Esophagus muscularis mucosa (tissue), 4 donors: ENCODE results near the gene ADD3. TPM values are rescaled to one million over a fixed set of nuclear protein-coding genes. Genes with fewer than 3 reads are reported as not detected.

Source experiments
- DNase-seq: peaks from one replicate; pipeline ENCODE4 v3.0.0-alpha.2; 2017; ENCODE audit errors: extremely low spot score
- H3K27ac ChIP-seq, 4 donors: fragments of 200-600 bp; sonication (generic); replicated peaks in 1 of 4; 1 replicate in 3 of 4; 2 replicates in 1 of 4; pipeline ENCODE4 v1.5.1; 2016 to 2019; ENCODE audit warnings: mild to moderate bottlenecking in 1 of 4
- H3K27me3 ChIP-seq, 4 donors: fragments of 200-600 bp; sonication (generic); one replicate each; pipeline versions ENCODE4 v1.5.1 to v1.6.0; 2016 to 2019
- H3K36me3 ChIP-seq, 4 donors: fragments of 200-600 bp; sonication (generic); one replicate each; pipeline ENCODE4 v1.5.1; 2016 to 2019
- H3K4me1 ChIP-seq, 4 donors: fragments of 200-600 bp; sonication (generic); one replicate each; pipeline ENCODE4 v1.5.1; 2016 to 2019
- H3K4me3 ChIP-seq, 4 donors: fragments of 200-600 bp; sonication (generic); 1 replicate in 2 of 4; 2 replicates in 2 of 4; pipeline ENCODE4 v1.5.1; 2016 to 2019; ENCODE audit warnings: mild to moderate bottlenecking in 4 of 4, moderate library complexity in 1 of 4
- H3K9me3 ChIP-seq, 4 donors: fragments of 200-600 bp; sonication (generic); 1 replicate in 3 of 4; 2 replicates in 1 of 4; pipeline ENCODE4 v1.5.1; 2016 to 2019
- CTCF ChIP-seq, 3 experiments: fragments of 200-600 bp in 2 of 3; fragments of 450-650 bp in 1 of 3; sonication (generic) in 2 of 3; IDR thresholded peaks; one replicate each; pipeline ENCODE4 v1.5.1; 2017 to 2019; ENCODE audit warnings: antibody characterized with exemption in 3 of 3, mild to moderate bottlenecking in 2 of 3, moderate library complexity in 1 of 3
- EP300 ChIP-seq: sonication (generic); formaldehyde crosslinking; IDR thresholded peaks from one replicate; pipeline ENCODE4 v1.6.1; 2017; ENCODE audit warnings: antibody characterized with exemption
- POLR2A ChIP-seq: fragments of 450-650 bp; IDR thresholded peaks from one replicate; pipeline ENCODE4 v1.6.1; 2017; ENCODE audit warnings: antibody characterized with exemption, moderate library complexity, mild to moderate bottlenecking, low read depth
- POLR2AphosphoS5 ChIP-seq, 2 donors: sonication (generic); formaldehyde crosslinking; IDR thresholded peaks; one replicate each; pipeline ENCODE4 v1.6.1; 2017; ENCODE audit warnings: antibody characterized with exemption in 2 of 2
- WGBS: methylation state at CpG from one replicate; pipeline ENCODE4 v1.1.5; 2018; 5-methylcytosine and 5-hydroxymethylcytosine counted together
- intact Hi-C: fragments of 100-400 bp; cut with DNase I; formaldehyde crosslinking; loops from one replicate; pipeline ENCODE4 v1.15.1; 2023
- total RNA-seq, 4 donors: library from RNA; depleted of rRNA; stranded (reverse); fragments of >200 nt; gene quantifications; one replicate each; pipeline versions ENCODE4 v1.1.0 to v1.2.1, GENCODE V29; 2016

The ADD3 gene
- total RNA-seq, 4 donors from 2014 or later: 60.1 to 228 (median 99.2) TPM

GRCh38 chr10:110036640-110037039 is 28.9 kb downstream of the ADD3 start:
- intact Hi-C loops: no loop called here
- H3K4me1 ChIP-seq: peaks cover 30 to 44% (median 37%) of the 10 kb centered on the region in 4 donors
- H3K4me3 ChIP-seq: no peak overlapping the region
- no peak for TF ChIP-seq POLR2A
- TF ChIP-seq POLR2AphosphoS5 (IDR thresholded peaks at IDR 0.05): no peak
- TF ChIP-seq CTCF (IDR thresholded peaks at IDR 0.05): no peak
- TF ChIP-seq EP300: no peak
- no peak overlapping the region for H3K27ac ChIP-seq
- H3K36me3 ChIP-seq: no peaks in the 10 kb centered on the region
- no peaks in the 10 kb centered on the region for H3K9me3 ChIP-seq
- 91% methylated on average over 3 of the region's 3 CpGs for WGBS
- no peaks in the 10 kb centered on the region for H3K27me3 ChIP-seq
- no peak for DNase-seq

- DNase-seq: no peak
- no peaks in the 10 kb centered on the region for H3K36me3 ChIP-seq
- no peaks in the 10 kb centered on the region for H3K27me3 ChIP-seq
- H3K9me3 ChIP-seq: no peaks in the 10 kb centered on the region
- intact Hi-C loops: no loop called here
- TF ChIP-seq CTCF (IDR thresholded peaks at IDR 0.05): no peak
- no peak for TF ChIP-seq EP300
- TF ChIP-seq POLR2AphosphoS5 (IDR thresholded peaks at IDR 0.05): no peak
- TF ChIP-seq POLR2A: no peak
- no peak overlapping the region for H3K27ac ChIP-seq
- H3K4me1 ChIP-seq: peaks cover 5 to 22% (median 13%) of the 10 kb centered on the region in 4 donors
- no peak overlapping the region for H3K4me3 ChIP-seq
Observed at GRCh38 chr10:110039254-110039653, 31.5 kb downstream of the ADD3 start.

- TF ChIP-seq CTCF (IDR thresholded peaks at IDR 0.05) (no peak), POLR2AphosphoS5 (IDR thresholded peaks at IDR 0.05) (no peak), POLR2A (no peak), EP300 (no peak)
- intact Hi-C loops: no loop called here
- Histone ChIP-seq H3K4me3 (no peak overlapping the region), H3K36me3 (no peaks in the 10 kb centered on the region), H3K4me1 (peaks cover 5 to 18% (median 10%) of the 10 kb centered on the region in 4 donors), H3K9me3 (no peaks in the 10 kb centered on the region), H3K27me3 (no peaks in the 10 kb centered on the region), H3K27ac (no peak overlapping the region)
- WGBS: 100% methylated on average over 1 of the region's 1 CpG
- DNase-seq: no peak
Observed at GRCh38 chr10:110040108-110040507, 32.3 kb downstream of the ADD3 start.

- Histone ChIP-seq H3K27ac (no peak overlapping the region), H3K4me1 (peaks cover 5 to 21% (median 9%) of the 10 kb centered on the region in 4 donors), H3K27me3 (no peaks in the 10 kb centered on the region), H3K9me3 (no peaks in the 10 kb centered on the region), H3K4me3 (no peak overlapping the region), H3K36me3 (no peaks in the 10 kb centered on the region)
- TF ChIP-seq EP300 (no peak), POLR2A (no peak), POLR2AphosphoS5 (IDR thresholded peaks at IDR 0.05) (no peak), CTCF (IDR thresholded peaks at IDR 0.05) (no peak)
- 93% methylated on average over 9 of the region's 9 CpGs for WGBS
- DNase-seq: no peak
- intact Hi-C loops: no loop called here
Observed at GRCh38 chr10:110040767-110041478, 33.1 kb downstream of the ADD3 start.

- Histone ChIP-seq H3K4me1 (peaks cover 5 to 21% (median 9%) of the 10 kb centered on the region in 4 donors), H3K27ac (no peak overlapping the region), H3K27me3 (no peaks in the 10 kb centered on the region), H3K4me3 (no peak overlapping the region), H3K9me3 (no peaks in the 10 kb centered on the region), H3K36me3 (no peaks in the 10 kb centered on the region)
- TF ChIP-seq POLR2A: no peak
- TF ChIP-seq POLR2AphosphoS5 (IDR thresholded peaks at IDR 0.05): no peak
- no peak for TF ChIP-seq EP300
- no peak for TF ChIP-seq CTCF (IDR thresholded peaks at IDR 0.05)
- 83% methylated on average over 3 of the region's 3 CpGs for WGBS
- DNase-seq: no peak
- intact Hi-C loops: no loop called here
Observed at GRCh38 chr10:110041479-110041829, 33.7 kb downstream of the ADD3 start.
